HG03135 (cell line): ENCODE results near the gene C2orf80.
"Not testable (repeated sequence)": the region's sequence is repeated elsewhere in the genome, so short reads cannot be mapped to it uniquely, and the experiment has no call there.

Experiments used
- ATAC-seq: cut with Tn5 transposase; IDR thresholded peaks from one replicate; pipeline ENCODE4 v1.9.1; 2021; ENCODE audit warnings: mild to moderate bottlenecking, moderate library complexity; ENCODE audit not compliant: unreplicated experiment

The C2orf80 gene

GRCh38 chr2:208136716-208137094 is 53.1 kb downstream of the C2orf80 start:
- no peak for ATAC-seq

GRCh38 chr2:208135794-208136715 is 53.8 kb downstream of the C2orf80 start:
- no peak for ATAC-seq

GRCh38 chr2:208134928-208135586 is 54.8 kb downstream of the C2orf80 start:
- ATAC-seq = no peak

DNA sequence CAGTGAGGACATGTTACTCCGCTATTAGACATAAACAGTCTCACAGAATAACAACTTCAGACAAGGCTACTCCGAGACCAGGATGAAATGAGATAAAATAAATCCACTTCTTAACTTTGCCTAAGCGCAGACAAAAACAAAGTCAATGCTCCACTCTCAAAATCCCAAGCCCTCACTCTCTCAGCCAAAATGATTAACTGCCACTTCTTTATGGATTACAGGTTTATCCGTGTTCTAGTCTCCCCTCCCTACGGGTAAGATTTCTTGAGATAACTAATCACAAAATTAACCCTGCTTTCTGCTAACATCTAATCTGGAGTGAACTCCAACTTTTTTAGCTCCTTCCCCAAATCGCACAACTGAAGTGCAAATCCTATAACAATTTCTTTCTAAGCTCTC is 59.1 kb downstream of the C2orf80 start:
- ATAC-seq = no peak

DNA sequence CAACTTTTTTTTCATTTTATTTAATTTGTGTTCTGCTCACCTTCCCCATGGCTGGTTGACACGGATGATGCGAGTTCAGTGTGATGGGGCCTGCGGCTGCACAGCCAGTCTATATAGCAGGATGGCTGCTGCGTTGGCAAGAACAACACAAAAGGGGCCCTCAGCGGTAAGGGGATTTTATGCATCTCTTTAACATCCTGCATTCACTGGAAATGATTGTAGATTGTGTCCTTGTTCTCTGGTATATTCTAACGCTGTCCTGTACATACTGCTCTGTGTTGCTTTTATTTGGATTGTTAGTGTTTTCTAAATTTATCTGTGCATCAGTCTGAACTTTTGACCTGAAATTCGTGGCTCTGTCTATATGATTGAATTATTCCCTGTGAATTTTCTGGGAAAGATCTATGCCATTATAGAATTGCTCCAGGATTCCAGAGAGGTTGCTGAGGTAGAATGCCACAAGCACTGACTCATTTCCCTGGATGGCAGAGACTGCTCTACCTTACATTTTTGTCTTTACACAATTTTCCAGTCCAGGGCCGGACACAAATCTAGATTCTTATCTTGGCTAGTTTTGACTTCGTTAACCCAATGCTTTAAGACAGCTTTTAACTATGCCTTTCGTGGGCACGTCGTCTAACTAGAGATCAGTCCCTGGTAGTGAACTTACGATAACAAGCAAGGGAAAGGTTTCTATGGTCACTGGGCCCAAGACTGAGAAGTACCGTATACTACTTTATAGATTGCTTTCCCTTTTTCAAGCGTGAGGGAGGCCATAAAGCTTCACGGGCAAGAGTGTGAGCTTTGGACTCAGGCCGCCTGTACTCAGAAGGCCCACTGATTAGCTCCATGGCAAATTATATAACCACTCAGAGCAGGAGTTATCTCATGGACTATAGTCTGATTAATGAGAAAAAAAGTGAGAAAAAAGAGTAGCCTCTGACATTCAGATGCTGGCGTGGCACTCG is 59.8 kb downstream of the C2orf80 start, which contains the start of gene CRYGC:
TSS of gene CRYGC (minus strand) at position 85 of the 968 bp plus-strand sequence. CDS start at position 49, 36 bp downstream.
- ATAC-seq = no peak

GRCh38 chr2:208128136-208128535 is 61.7 kb downstream of the C2orf80 start:
- no peak for ATAC-seq

DNA sequence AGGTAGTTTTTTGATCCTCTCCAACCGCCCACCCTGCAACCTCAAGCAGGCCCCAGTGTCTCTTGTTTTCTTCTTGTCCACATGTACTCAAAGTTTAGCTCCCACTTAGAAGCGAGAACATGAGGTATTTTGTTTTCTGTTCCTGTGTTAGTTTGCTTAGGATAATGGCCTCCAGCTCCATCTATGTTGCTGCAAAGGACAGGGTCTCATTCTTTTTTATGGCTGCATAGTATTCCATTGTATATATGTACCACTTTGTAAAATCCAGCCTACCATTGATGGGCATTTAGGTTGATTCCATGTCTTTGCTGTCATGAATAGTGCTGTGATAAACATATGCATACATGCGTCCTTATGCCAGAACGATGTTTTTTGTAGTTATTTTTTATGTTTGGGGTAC is 62.7 kb downstream of the C2orf80 start:
- no peak for ATAC-seq

GRCh38 chr2:208125251-208125650 is 64.6 kb downstream of the C2orf80 start:
- ATAC-seq = no peak

- ATAC-seq = not testable (repeated sequence)
Measured at GRCh38 chr2:208124013-208124715, 65.7 kb downstream of the C2orf80 start, which contains the start of gene CRYGD. Gene CRYGD, minus strand, starts transcription at chr2:208124524. Its CDS starts 51 bp downstream, at chr2:208124473.

GRCh38 chr2:208122248-208122647 is 67.6 kb downstream of the C2orf80 start:
- ATAC-seq = no peak

- ATAC-seq = no peak
Measured at GRCh38 chr2:208118918-208119317, 70.9 kb downstream of the C2orf80 start.

- ATAC-seq = not testable (repeated sequence)
Measured at GRCh38 chr2:208117390-208117789, 72.4 kb downstream of the C2orf80 start.
